Trophoblast cell (in vitro differentiated cells and primary cell): ENCODE data around the gene MPZL3.

ENCODE experiments used
- DNase-seq, 2 donors: peaks; one replicate each; pipeline ENCODE4 v3.0.0-alpha.2; 2016
- H2AFZ ChIP-seq: 2 replicates; pipeline ENCODE4 v1.6.1; 2013; ENCODE audit warnings: low read length, moderate library complexity, mild to moderate bottlenecking; ENCODE audit not compliant: insufficient read depth, poor library complexity
- H2AK5ac ChIP-seq: 2 replicates; pipeline ENCODE4 v1.6.1; 2013; ENCODE audit warnings: mild to moderate bottlenecking, low read length
- H2BK120ac ChIP-seq: 2 replicates; pipeline ENCODE4 v1.6.1; 2013; ENCODE audit warnings: low read length, mild to moderate bottlenecking, moderate library complexity; ENCODE audit not compliant: insufficient read depth, poor library complexity
- H2BK12ac ChIP-seq: 2 replicates; pipeline ENCODE4 v1.6.1; 2013; ENCODE audit warnings: mild to moderate bottlenecking, low read length, moderate library complexity
- H2BK5ac ChIP-seq: 2 replicates; pipeline ENCODE4 v1.6.1; 2013; ENCODE audit warnings: low read length, low read depth, moderate library complexity, mild to moderate bottlenecking; ENCODE audit not compliant: poor library complexity
- H3K14ac ChIP-seq: 2 replicates; pipeline ENCODE4 v1.6.1; 2013; ENCODE audit warnings: mild to moderate bottlenecking, low read length
- H3K18ac ChIP-seq: 2 replicates; pipeline ENCODE4 v1.6.1; 2013; ENCODE audit warnings: mild to moderate bottlenecking, low read length
- H3K23ac ChIP-seq: 2 replicates; pipeline ENCODE4 v1.6.1; 2013; ENCODE audit warnings: low read length
- H3K27ac ChIP-seq: 2 replicates; pipeline ENCODE4 v1.5.1; 2013; ENCODE audit warnings: low read depth, mild to moderate bottlenecking, inconsistent platforms, low read length, moderate library complexity
- H3K27me3 ChIP-seq: 2 replicates; pipeline ENCODE4 v1.6.1; 2013; ENCODE audit warnings: inconsistent platforms, mild to moderate bottlenecking, low read length, moderate library complexity; ENCODE audit not compliant: insufficient read depth
- H3K36me3 ChIP-seq, 2 experiments: 1 replicate in 1 of 2; 2 replicates in 1 of 2; pipeline ENCODE4 v1.6.1; 2013; ENCODE audit warnings: low read length in 2 of 2, mild to moderate bottlenecking in 2 of 2, moderate library complexity in 1 of 2; ENCODE audit not compliant: insufficient read depth in 2 of 2, control insufficient read depth in 1 of 2
- H3K4ac ChIP-seq: 2 replicates; pipeline ENCODE4 v1.6.1; 2013; ENCODE audit warnings: low read depth, mild to moderate bottlenecking, low read length, moderate library complexity
- H3K4me1 ChIP-seq, 2 experiments: 1 replicate in 1 of 2; 2 replicates in 1 of 2; pipeline ENCODE4 v1.6.1; 2013; ENCODE audit warnings: low read length in 2 of 2, mild to moderate bottlenecking in 2 of 2, moderate library complexity in 1 of 2; ENCODE audit not compliant: insufficient read depth in 2 of 2, control insufficient read depth in 1 of 2
- H3K4me2 ChIP-seq: 2 replicates; pipeline ENCODE4 v1.6.1; 2013; ENCODE audit warnings: inconsistent platforms, mild to moderate bottlenecking, low read length, moderate library complexity
- H3K4me3 ChIP-seq: 2 replicates; pipeline ENCODE4 v1.5.1; 2013; ENCODE audit warnings: mild to moderate bottlenecking, low read depth, low read length, inconsistent platforms
- H3K79me1 ChIP-seq: one replicate; pipeline ENCODE4 v1.6.1; 2013; ENCODE audit warnings: low read length
- H3K79me2 ChIP-seq: 2 replicates; pipeline ENCODE4 v1.6.1; 2013; ENCODE audit warnings: low read length, mild to moderate bottlenecking; ENCODE audit not compliant: control insufficient read depth, insufficient read depth, poor library complexity
- H3K9ac ChIP-seq: 2 replicates; pipeline ENCODE4 v1.6.1; 2013; ENCODE audit warnings: mild to moderate bottlenecking, low read length
- H3K9me3 ChIP-seq: 2 replicates; pipeline ENCODE4 v1.6.1; 2013; ENCODE audit warnings: low read depth, mild to moderate bottlenecking, control low read depth, inconsistent platforms, low read length; ENCODE audit not compliant: insufficient read depth
- H4K12ac ChIP-seq: 2 replicates; pipeline ENCODE4 v1.6.1; 2013; ENCODE audit warnings: low read depth, mild to moderate bottlenecking, low read length, moderate library complexity
- H4K8ac ChIP-seq: 2 replicates; pipeline ENCODE4 v1.6.1; 2013; ENCODE audit warnings: low read depth, mild to moderate bottlenecking, low read length, moderate library complexity
- H4K91ac ChIP-seq: one replicate; pipeline ENCODE4 v1.6.1; 2013; ENCODE audit warnings: low read depth, mild to moderate bottlenecking, low read length, moderate library complexity
- WGBS: extraction: QIAGEN DNeasy Blood & Tissue Kit; methylation state at CpG from one replicate; pipeline ENCODE4 v1.1.7; 2013; ENCODE audit warnings: missing lambda C conversion rate; ENCODE audit not compliant: insufficient read length, insufficient coverage; ENCODE audit errors: extremely low coverage; 5-methylcytosine and 5-hydroxymethylcytosine counted together

Gene MPZL3

DNA sequence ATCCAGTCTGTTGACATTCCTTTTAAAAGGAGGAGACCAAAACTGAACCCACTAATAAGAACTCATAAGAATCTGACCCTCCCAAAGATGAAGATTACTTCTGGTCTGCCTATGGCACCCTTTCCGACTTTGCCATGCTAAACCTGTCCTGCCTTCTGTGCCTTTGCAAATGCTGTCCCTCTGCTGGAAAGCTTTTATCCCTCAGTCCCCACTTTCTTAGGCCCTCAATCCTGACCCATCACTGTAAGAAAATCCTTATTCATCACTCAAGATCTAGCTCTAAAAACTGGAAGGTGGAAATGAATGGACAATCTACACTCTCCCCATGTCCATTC lies 10.4 kb downstream of the MPZL3 start:
- Histone ChIP-seq H3K4me3 (no peak overlapping the region), H3K27me3 (no peaks in the 10 kb centered on the region), H2AK5ac (no peak overlapping the region), H3K18ac (no peak overlapping the region), H4K8ac (no peak overlapping the region), H3K4ac (no peak overlapping the region), H2BK12ac (no peak overlapping the region), H2AFZ (no peak overlapping the region), H4K91ac (no peak overlapping the region), H3K27ac (no peak overlapping the region), H3K79me1 (no peaks in the 10 kb centered on the region), H3K4me2 (peak overlapping the region; percentile 8), H3K4me1 (peaks cover 5 to 10% of the 10 kb centered on the region in 2 experiments), H3K14ac (no peak overlapping the region), H3K9me3 (no peaks in the 10 kb centered on the region), H3K79me2 (no peaks in the 10 kb centered on the region), H2BK120ac (no peak overlapping the region), H3K36me3 (no peaks in the 10 kb centered on the region), H4K12ac (no peak overlapping the region), H3K23ac (no peak overlapping the region), H2BK5ac (no peak overlapping the region), H3K9ac (no peak overlapping the region)
- no peak for DNase-seq
- no CpG with 5 or more reads among the region's 1 CpG for WGBS

DNA sequence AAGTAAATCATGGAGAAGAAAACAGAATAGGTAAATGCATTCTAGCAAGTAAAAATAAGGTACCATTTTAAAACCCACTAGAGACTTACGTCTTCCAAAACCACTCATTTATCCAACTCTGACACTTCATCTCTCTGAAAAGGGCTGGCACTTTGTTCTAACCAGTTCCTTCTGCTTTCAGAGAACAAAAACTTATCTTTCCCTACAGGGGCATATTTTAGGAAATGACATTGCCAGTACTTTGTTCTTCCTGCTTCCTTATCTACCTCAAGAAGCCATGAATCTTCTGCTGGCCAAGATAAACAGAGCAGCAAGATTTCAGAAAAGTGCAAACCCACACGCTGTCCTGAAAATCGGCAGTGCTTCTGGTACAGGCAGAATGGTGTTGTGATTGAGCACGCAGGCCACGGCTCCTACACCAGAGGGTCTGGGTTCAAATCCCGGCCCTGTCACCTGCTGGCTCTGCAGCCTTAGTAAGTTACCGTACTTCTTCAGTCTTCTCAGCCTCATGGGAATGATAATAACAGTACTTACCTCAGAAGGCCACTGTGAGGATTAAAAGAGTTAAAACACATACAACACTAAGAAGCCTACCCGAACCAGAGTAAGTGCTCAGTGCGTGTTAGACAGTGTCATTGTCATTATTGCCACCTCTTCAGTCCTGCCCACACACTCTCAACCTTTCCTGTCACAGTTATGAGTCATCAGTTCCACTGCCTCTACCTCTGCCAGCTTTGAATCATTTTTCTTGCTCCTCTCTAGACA lies 11.0 kb downstream of the MPZL3 start:
- Histone ChIP-seq H4K8ac (no peak overlapping the region), H2AFZ (no peak overlapping the region), H4K12ac (no peak overlapping the region), H2AK5ac (no peak overlapping the region), H3K4ac (no peak overlapping the region), H3K23ac (no peak overlapping the region), H3K27ac (no peak overlapping the region), H3K4me2 (peak overlapping the region; percentile 8), H3K9ac (no peak overlapping the region), H3K79me2 (no peaks in the 10 kb centered on the region), H2BK120ac (no peak overlapping the region), H3K9me3 (no peaks in the 10 kb centered on the region), H3K4me1 (peaks cover 5 to 10% of the 10 kb centered on the region in 2 experiments), H3K4me3 (no peak overlapping the region), H2BK12ac (no peak overlapping the region), H3K18ac (no peak overlapping the region), H2BK5ac (no peak overlapping the region), H3K79me1 (no peaks in the 10 kb centered on the region), H3K14ac (no peak overlapping the region), H3K27me3 (no peaks in the 10 kb centered on the region), H3K36me3 (no peaks in the 10 kb centered on the region), H4K91ac (no peak overlapping the region)
- DNase-seq, result peak; percentile 34 to 68
- no CpG with 5 or more reads among the region's 9 CpGs for WGBS

DNA sequence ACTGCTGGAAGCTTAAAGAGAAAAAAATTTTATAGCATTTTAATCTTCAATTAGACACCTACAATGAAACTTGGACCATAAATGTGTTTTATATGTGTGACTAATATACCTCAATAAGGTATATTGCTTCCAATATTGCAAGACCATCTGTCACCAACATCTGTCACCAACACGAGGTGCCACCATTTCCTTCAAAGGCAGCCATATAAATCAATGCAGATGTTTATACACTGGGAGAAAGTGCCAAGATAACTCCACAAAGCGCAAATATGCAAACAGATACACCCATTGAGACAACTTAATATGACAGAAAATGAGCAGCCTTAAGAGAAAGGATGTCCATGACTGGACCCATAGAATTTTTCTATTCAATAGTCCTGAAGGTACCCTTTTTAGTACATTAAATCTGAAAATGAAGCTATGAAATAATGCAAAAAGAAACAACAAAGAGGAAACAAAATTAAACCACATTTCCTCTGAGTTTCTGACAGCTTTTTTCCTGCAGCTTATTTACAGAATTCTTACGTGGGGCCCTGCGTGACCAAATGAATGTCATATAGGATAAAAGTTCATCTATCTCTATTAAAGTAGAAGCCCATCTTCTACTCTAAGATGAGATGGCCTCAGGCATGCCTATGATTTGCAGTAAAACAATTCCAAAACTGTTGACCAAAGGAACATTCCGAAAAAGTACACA lies 12.5 kb downstream of the MPZL3 start:
- Histone ChIP-seq H3K4ac (no peak overlapping the region), H3K79me1 (no peaks in the 10 kb centered on the region), H3K14ac (no peak overlapping the region), H3K27me3 (no peaks in the 10 kb centered on the region), H3K9me3 (no peaks in the 10 kb centered on the region), H2BK12ac (no peak overlapping the region), H2AK5ac (no peak overlapping the region), H3K36me3 (no peaks in the 10 kb centered on the region), H4K8ac (no peak overlapping the region), H4K12ac (no peak overlapping the region), H3K4me2 (no peak overlapping the region), H3K4me1 (peaks cover 5 to 10% of the 10 kb centered on the region in 2 experiments), H2BK120ac (no peak overlapping the region), H3K27ac (no peak overlapping the region), H2BK5ac (no peak overlapping the region), H3K23ac (no peak overlapping the region), H3K18ac (no peak overlapping the region), H3K4me3 (no peak overlapping the region), H3K9ac (no peak overlapping the region), H4K91ac (no peak overlapping the region), H3K79me2 (no peaks in the 10 kb centered on the region), H2AFZ (no peak overlapping the region)
- peak in 1 of 2 donors; percentile 33 for DNase-seq
- WGBS, result no CpG with 5 or more reads among the region's 5 CpGs

DNA sequence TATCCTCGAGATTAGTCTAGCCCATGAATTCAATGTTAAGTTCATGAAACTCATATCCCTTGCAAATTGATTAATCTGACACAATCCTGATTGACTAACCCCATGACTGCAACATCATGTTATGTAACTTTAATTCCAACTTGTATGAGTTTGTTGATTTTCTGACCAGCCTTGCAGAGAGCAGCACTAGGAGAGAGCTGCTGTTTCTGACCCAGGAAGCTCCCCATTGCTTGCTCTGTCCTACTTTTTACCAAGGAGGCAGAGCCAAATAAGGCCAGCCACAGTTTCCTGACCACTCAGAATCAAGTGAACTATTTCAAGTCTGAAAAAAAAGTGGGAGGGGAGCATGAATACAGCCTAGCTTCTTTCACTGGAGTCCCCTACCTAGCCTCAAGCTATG lies 13.2 kb downstream of the MPZL3 start:
- Histone ChIP-seq H3K79me2 (no peaks in the 10 kb centered on the region), H3K27ac (no peak overlapping the region), H2BK12ac (no peak overlapping the region), H3K9me3 (no peaks in the 10 kb centered on the region), H3K27me3 (no peaks in the 10 kb centered on the region), H3K18ac (no peak overlapping the region), H3K4me1 (peaks cover 5 to 10% of the 10 kb centered on the region in 2 experiments), H2BK5ac (no peak overlapping the region), H2AFZ (no peak overlapping the region), H3K79me1 (no peaks in the 10 kb centered on the region), H3K9ac (no peak overlapping the region), H4K12ac (no peak overlapping the region), H2AK5ac (no peak overlapping the region), H3K4me2 (no peak overlapping the region), H3K4me3 (no peak overlapping the region), H4K91ac (no peak overlapping the region), H4K8ac (no peak overlapping the region), H3K14ac (no peak overlapping the region), H3K23ac (no peak overlapping the region), H3K36me3 (no peaks in the 10 kb centered on the region), H3K4ac (no peak overlapping the region), H2BK120ac (no peak overlapping the region)
- DNase-seq, result no peak
- no CpG with 5 or more reads among the region's 1 CpG for whole genome bisulfite sequencing
